Jurkat, Clone E6-1 (cell line): ENCODE data around the gene GFPT2.

Source experiments
- DNase-seq: peaks from one replicate; pipeline ENCODE4 v3.0.0-alpha.2; 2011; ENCODE audit warnings: low read depth, low spot score
- H3K4me3 ChIP-seq: 2 replicates; pipeline ENCODE4 v1.5.1; 2011; ENCODE audit warnings: mild to moderate bottlenecking, low read length, control low read depth, moderate library complexity

The GFPT2 gene

GRCh38 chr5:180358179-180358578 is 5.0 kb upstream of the GFPT2 start:
- H3K4me3 ChIP-seq = no peak overlapping the region
- no peak for DNase-seq

GRCh38 chr5:180354966-180355365 is 1.8 kb upstream of the GFPT2 start:
- DNase-seq = no peak
- no peak overlapping the region for H3K4me3 ChIP-seq

- H3K4me3 ChIP-seq = peak overlapping the region; percentile 69
- DNase-seq = no peak
Measured at GRCh38 chr5:180353980-180354452, 880 bp upstream of the GFPT2 start.

- peak overlapping the region; percentile 27; the same call in 1 of the 2 replicates for H3K4me3 ChIP-seq
- no peak for DNase-seq
Measured at GRCh38 chr5:180352116-180353047, 754 bp downstream of the GFPT2 start.

- DNase-seq = no peak
- H3K4me3 ChIP-seq = no peak overlapping the region
Measured at GRCh38 chr5:180350711-180351465, 2.2 kb downstream of the GFPT2 start.

GRCh38 chr5:180350296-180350695 is 2.8 kb downstream of the GFPT2 start:
- H3K4me3 ChIP-seq = no peak overlapping the region
- DNase-seq = no peak

GRCh38 chr5:180349391-180349790 is 3.7 kb downstream of the GFPT2 start:
- no peak for DNase-seq
- no peak overlapping the region for H3K4me3 ChIP-seq

- H3K4me3 ChIP-seq = no peak overlapping the region
- no peak for DNase-seq
Measured at GRCh38 chr5:180348336-180348735, 4.8 kb downstream of the GFPT2 start.

- no peak for DNase-seq
- no peak overlapping the region for H3K4me3 ChIP-seq
Measured at GRCh38 chr5:180347702-180348101, 5.4 kb downstream of the GFPT2 start.

GRCh38 chr5:180346358-180346757 is 6.8 kb downstream of the GFPT2 start:
- no peak overlapping the region for H3K4me3 ChIP-seq
- no peak for DNase-seq

GRCh38 chr5:180345781-180346180 is 7.4 kb downstream of the GFPT2 start:
- DNase-seq = no peak
- no peak overlapping the region for H3K4me3 ChIP-seq

- no peak overlapping the region for H3K4me3 ChIP-seq
- no peak for DNase-seq
Measured at GRCh38 chr5:180345186-180345585, 8.0 kb downstream of the GFPT2 start.

- no peak for DNase-seq
- H3K4me3 ChIP-seq = no peak overlapping the region
Measured at GRCh38 chr5:180344696-180344999, 8.5 kb downstream of the GFPT2 start.

- no peak for DNase-seq
- H3K4me3 ChIP-seq = no peak overlapping the region
Measured at GRCh38 chr5:180343831-180344695, 9.1 kb downstream of the GFPT2 start.

GRCh38 chr5:180343110-180343830 is 9.9 kb downstream of the GFPT2 start:
- H3K4me3 ChIP-seq = no peak overlapping the region

GRCh38 chr5:180341595-180341994 is 11.5 kb downstream of the GFPT2 start:
- no peak overlapping the region for H3K4me3 ChIP-seq
- DNase-seq = no peak

More at GRCh38 chr5:180343110-180343830, 9.9 kb downstream of the GFPT2 start:
- DNase-seq = no peak

- H3K4me3 ChIP-seq = no peak overlapping the region
- DNase-seq = no peak
Measured at GRCh38 chr5:180340856-180341255, 12.3 kb downstream of the GFPT2 start.

GRCh38 chr5:180339583-180340183 is 13.5 kb downstream of the GFPT2 start:
- no peak overlapping the region for H3K4me3 ChIP-seq

More at GRCh38 chr5:180339583-180340183, 13.5 kb downstream of the GFPT2 start:
- no peak for DNase-seq
